ENCODE data around the gene SAMD10. TPM values are rescaled to one million over a fixed set of nuclear protein-coding genes. Genes with fewer than 3 reads are reported as not detected.

Gene SAMD10
- total and polyA plus RNA-seq, 12 donors = 3.4 to 8.8 (median 4.0) TPM

DNA sequence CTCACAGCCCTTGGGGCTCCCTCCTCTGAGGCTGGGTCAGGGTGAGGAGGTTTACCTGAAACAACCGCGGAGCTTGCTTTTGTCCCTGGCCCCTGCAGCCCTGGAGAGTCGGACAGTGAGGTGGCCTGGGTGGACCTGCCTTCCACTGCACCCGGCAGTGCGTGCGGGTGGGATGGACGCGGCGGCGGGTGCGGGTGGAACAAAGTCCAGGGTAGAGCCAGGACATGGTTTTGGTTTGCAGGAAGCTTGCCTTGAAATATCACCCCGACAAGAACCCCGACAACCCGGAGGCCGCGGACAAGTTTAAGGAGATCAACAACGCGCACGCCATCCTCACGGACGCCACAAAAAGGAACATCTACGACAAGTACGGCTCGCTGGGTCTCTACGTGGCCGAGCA lies 50.4 kb downstream of the SAMD10 start:
- TF ChIP-seq, protein P1, sequence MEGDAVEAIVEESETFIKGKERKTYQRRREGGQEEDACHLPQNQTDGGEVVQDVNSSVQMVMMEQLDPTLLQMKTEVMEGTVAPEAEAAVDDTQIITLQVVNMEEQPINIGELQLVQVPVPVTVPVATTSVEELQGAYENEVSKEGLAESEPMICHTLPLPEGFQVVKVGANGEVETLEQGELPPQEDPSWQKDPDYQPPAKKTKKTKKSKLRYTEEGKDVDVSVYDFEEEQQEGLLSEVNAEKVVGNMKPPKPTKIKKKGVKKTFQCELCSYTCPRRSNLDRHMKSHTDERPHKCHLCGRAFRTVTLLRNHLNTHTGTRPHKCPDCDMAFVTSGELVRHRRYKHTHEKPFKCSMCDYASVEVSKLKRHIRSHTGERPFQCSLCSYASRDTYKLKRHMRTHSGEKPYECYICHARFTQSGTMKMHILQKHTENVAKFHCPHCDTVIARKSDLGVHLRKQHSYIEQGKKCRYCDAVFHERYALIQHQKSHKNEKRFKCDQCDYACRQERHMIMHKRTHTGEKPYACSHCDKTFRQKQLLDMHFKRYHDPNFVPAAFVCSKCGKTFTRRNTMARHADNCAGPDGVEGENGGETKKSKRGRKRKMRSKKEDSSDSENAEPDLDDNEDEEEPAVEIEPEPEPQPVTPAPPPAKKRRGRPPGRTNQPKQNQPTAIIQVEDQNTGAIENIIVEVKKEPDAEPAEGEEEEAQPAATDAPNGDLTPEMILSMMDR (IDR thresholded peaks at IDR 0.05) = no peak
- DNase-seq = no peak
- peaks cover 0 to 93% (median 46%) of the 10 kb centered on the region in 9 donors for H3K36me3 ChIP-seq
- H3K27ac ChIP-seq = no peak overlapping the region
- intact Hi-C loops (cut with DNase I) = no loop called here
- H3K4me3 ChIP-seq = no peak overlapping the region
- H3K9me3 ChIP-seq = no peaks in the 10 kb centered on the region
- no peaks in the 10 kb centered on the region for H3K27me3 ChIP-seq
- peaks cover 0 to 28% (median 4%) of the 10 kb centered on the region in 9 donors for H3K4me1 ChIP-seq
- WGBS, 2 donors = 97 to 98% methylated on average over 26 of the region's 26 CpGs
- no peak for ATAC-seq

- Histone ChIP-seq H3K27ac (no peak overlapping the region), H3K4me1 (peaks cover 0 to 40% (median 7%) of the 10 kb centered on the region in 9 donors), H3K9me3 (no peaks in the 10 kb centered on the region), H3K36me3 (peaks cover 0 to 85% (median 30%) of the 10 kb centered on the region in 9 donors), H3K4me3 (no peak overlapping the region), H3K27me3 (no peaks in the 10 kb centered on the region)
- ATAC-seq = no peak
- DNase-seq = no peak
- 70 to 76% methylated on average over 8 of the region's 8 CpGs for WGBS, 2 donors
- intact Hi-C loops (cut with DNase I) = no loop called here
- TF ChIP-seq, protein P1 (IDR thresholded peaks at IDR 0.05) = no peak
Observed at GRCh38 chr20:63926298-63926697, 53.1 kb downstream of the SAMD10 start.

GRCh38 chr20:63924241-63924640 lies 55.2 kb downstream of the SAMD10 start:
- no peak for DNase-seq
- Histone ChIP-seq H3K27ac (no peak overlapping the region), H3K27me3 (no peaks in the 10 kb centered on the region), H3K4me3 (no peak overlapping the region), H3K36me3 (peaks cover 0 to 78% (median 17%) of the 10 kb centered on the region in 9 donors), H3K4me1 (peaks cover 0 to 32% (median 6%) of the 10 kb centered on the region in 9 donors), H3K9me3 (no peaks in the 10 kb centered on the region)
- TF ChIP-seq, protein P1 (IDR thresholded peaks at IDR 0.05) = no peak
- WGBS, 2 donors = 73 to 82% methylated on average over 9 of the region's 9 CpGs
- intact Hi-C loops (cut with DNase I) = no loop called here
- no peak for ATAC-seq

Small RNA genes lying within 50 kb of the gene (microRNA-seq; reads per million reads assigned to microRNA genes)
- gene MIR1914 = 0 to 0.60 reads per million in 2 donors
- gene MIR647 = 0 reads per million in 2 donors

Other genes starting within 250 kb of the SAMD10 start
- gene LIME1, start 243.0 kb downstream of the SAMD10 start, total RNA-seq = 1 to 10 TPM in 9 of 10 donors, under 1 TPM in 1; 0.79 to 4.1 (median 2.7) TPM
- gene LIME1, start 243.0 kb downstream of the SAMD10 start, polyA plus RNA-seq = 10 to 100 TPM in 1 of 2 donors, 1 to 10 TPM in 1; 4.9 to 15.7 TPM
- gene SLC2A4RG, start 239.9 kb downstream of the SAMD10 start, total RNA-seq = 10 to 100 TPM; 64.4 to 85.3 (median 76.8) TPM
- gene SLC2A4RG, start 239.9 kb downstream of the SAMD10 start, polyA plus RNA-seq = 100 to 1,000 TPM in 1 of 2 donors, 10 to 100 TPM in 1; 36.3 to 114 TPM
- gene ZBTB46, start 148.4 kb downstream of the SAMD10 start, total RNA-seq = 10 to 100 TPM; 10.2 to 25.4 (median 14.7) TPM
- 10 to 100 TPM in 1 of 2 donors, 1 to 10 TPM in 1; 5.6 to 10.3 TPM for gene ZBTB46, start 148.4 kb downstream of the SAMD10 start, polyA plus RNA-seq
- not detected for gene ABHD16B, start 118.1 kb downstream of the SAMD10 start, total RNA-seq
- gene ABHD16B, start 118.1 kb downstream of the SAMD10 start, polyA plus RNA-seq = under 1 TPM; 0.32 to 0.59 TPM
- 10 to 100 TPM; 60.1 to 83.0 (median 72.8) TPM for gene TPD52L2, start 114.4 kb downstream of the SAMD10 start, total RNA-seq
- 100 to 1,000 TPM in 1 of 2 donors, 10 to 100 TPM in 1; 50.6 to 119 TPM for gene TPD52L2, start 114.4 kb downstream of the SAMD10 start, polyA plus RNA-seq
- gene DNAJC5, start 84.5 kb downstream of the SAMD10 start, total RNA-seq = 10 to 100 TPM; 32.8 to 52.2 (median 38.5) TPM
- gene DNAJC5, start 84.5 kb downstream of the SAMD10 start, polyA plus RNA-seq = 10 to 100 TPM; 19.5 to 23.8 TPM
- gene UCKL1, start 23.2 kb downstream of the SAMD10 start, total RNA-seq = 10 to 100 TPM; 27.3 to 70.4 (median 39.0) TPM
- 100 to 1,000 TPM in 1 of 2 donors, 10 to 100 TPM in 1; 36.3 to 130 TPM for gene UCKL1, start 23.2 kb downstream of the SAMD10 start, polyA plus RNA-seq
- gene ZNF512B, start 9.7 kb downstream of the SAMD10 start, total RNA-seq = 10 to 100 TPM; 11.1 to 14.8 (median 13.7) TPM
- gene ZNF512B, start 9.7 kb downstream of the SAMD10 start, polyA plus RNA-seq = 10 to 100 TPM in 1 of 2 donors, 1 to 10 TPM in 1; 4.6 to 11.8 TPM
- gene PRPF6, start 1.5 kb upstream of the SAMD10 start, total RNA-seq = 10 to 100 TPM; 43.8 to 53.6 (median 48.1) TPM
- 10 to 100 TPM; 27.8 to 48.4 TPM for gene PRPF6, start 1.5 kb upstream of the SAMD10 start, polyA plus RNA-seq
- gene C20orf204, start 56.5 kb upstream of the SAMD10 start, total RNA-seq = under 1 TPM; 0.11 to 0.86 (median 0.39) TPM
- gene C20orf204, start 56.5 kb upstream of the SAMD10 start, polyA plus RNA-seq = under 1 TPM; 0.49 to 0.88 TPM
- gene SOX18, start 70.0 kb upstream of the SAMD10 start, total RNA-seq = 100 to 1,000 TPM in 1 of 10 donors, 10 to 100 TPM in 9; 23.5 to 129 (median 51.9) TPM
- 10 to 100 TPM; 37.2 to 60.0 TPM for gene SOX18, start 70.0 kb upstream of the SAMD10 start, polyA plus RNA-seq
- 10 to 100 TPM; 40.8 to 51.0 (median 44.9) TPM for gene TCEA2, start 83.6 kb upstream of the SAMD10 start, total RNA-seq
- gene TCEA2, start 83.6 kb upstream of the SAMD10 start, polyA plus RNA-seq = 10 to 100 TPM; 35.0 to 54.9 TPM
- gene RGS19, start 99.9 kb upstream of the SAMD10 start, total RNA-seq = 10 to 100 TPM in 1 of 10 donors, 1 to 10 TPM in 9; 1.8 to 13.1 (median 3.3) TPM
- gene RGS19, start 99.9 kb upstream of the SAMD10 start, polyA plus RNA-seq = 1 to 10 TPM; 4.5 to 6.4 TPM
- gene OPRL1, start 100.4 kb upstream of the SAMD10 start, total RNA-seq = 1 to 10 TPM in 1 of 10 donors, under 1 TPM in 9; 0.27 to 1.3 (median 0.42) TPM
- under 1 TPM; 0.19 to 0.29 TPM for gene OPRL1, start 100.4 kb upstream of the SAMD10 start, polyA plus RNA-seq
- gene LKAAEAR1, start 104.8 kb upstream of the SAMD10 start, total RNA-seq = not detected
- gene LKAAEAR1, start 104.8 kb upstream of the SAMD10 start, polyA plus RNA-seq = under 1 TPM in 1 of 2 donors, not detected in 1; 0.12 TPM
- not detected for gene NPBWR2, start 127.9 kb upstream of the SAMD10 start, total RNA-seq
- not detected for gene NPBWR2, start 127.9 kb upstream of the SAMD10 start, polyA plus RNA-seq
- under 1 TPM in 9 of 10 donors, not detected in 1; 0.05 to 0.35 (median 0.11) TPM for gene MYT1, start 184.8 kb upstream of the SAMD10 start, total RNA-seq
- under 1 TPM; 0.01 to 0.15 TPM for gene MYT1, start 184.8 kb upstream of the SAMD10 start, polyA plus RNA-seq

All from heart right ventricle (tissue), 16 donors.